ENCODE results near the gene TBC1D8. TPM values are rescaled to one million over a fixed set of nuclear protein-coding genes. Genes with fewer than 3 reads are reported as not detected.

The TBC1D8 gene
- total RNA-seq, 6 experiments from 2014 or later: 1.2 to 2.0 (median 1.5) TPM

- no peak overlapping the region for H3K27ac Mint-ChIP-seq
- peaks cover 15% of the 10 kb centered on the region for H3K27me3 Mint-ChIP-seq (ENCODE audit: insufficient read depth)
- H3K9me3 Mint-ChIP-seq: no peaks in the 10 kb centered on the region
- H3K4me1 Mint-ChIP-seq (ENCODE audit: low read depth): no peaks in the 10 kb centered on the region; the same call in 1 of the 2 replicates
- no peak for DNase-seq
- TF ChIP-seq CTCF (IDR thresholded peaks at IDR 0.05): no peak
- no peaks in the 10 kb centered on the region for H3K36me3 Mint-ChIP-seq (ENCODE audit: low read depth)
- H3K4me3 Mint-ChIP-seq: no peak overlapping the region
Observed at GRCh38 chr2:101081375-101081907, 69.7 kb downstream of the TBC1D8 start.

- no peaks in the 10 kb centered on the region for H3K36me3 Mint-ChIP-seq (ENCODE audit: low read depth)
- no peak for DNase-seq
- H3K4me1 Mint-ChIP-seq (ENCODE audit: low read depth): no peaks in the 10 kb centered on the region; the same call in 1 of the 2 replicates
- no peak for TF ChIP-seq CTCF (IDR thresholded peaks at IDR 0.05)
- no peak overlapping the region for H3K4me3 Mint-ChIP-seq
- H3K9me3 Mint-ChIP-seq: peaks cover 8% of the 10 kb centered on the region; the same call in 1 of the 2 replicates
- peaks cover 14% of the 10 kb centered on the region for H3K27me3 Mint-ChIP-seq (ENCODE audit: insufficient read depth)
- H3K27ac Mint-ChIP-seq: no peak overlapping the region
Observed at GRCh38 chr2:101080211-101081068, 70.7 kb downstream of the TBC1D8 start.

- no peaks in the 10 kb centered on the region; the same call in 1 of the 2 replicates for H3K4me1 Mint-ChIP-seq (ENCODE audit: low read depth)
- H3K36me3 Mint-ChIP-seq (ENCODE audit: low read depth): peaks cover 6% of the 10 kb centered on the region; the same call in 1 of the 2 replicates
- H3K27me3 Mint-ChIP-seq (ENCODE audit: insufficient read depth): peaks cover 12% of the 10 kb centered on the region
- no peak overlapping the region for H3K4me3 Mint-ChIP-seq
- no peak overlapping the region for H3K27ac Mint-ChIP-seq
- peaks cover 21% of the 10 kb centered on the region; the same call in 1 of the 2 replicates for H3K9me3 Mint-ChIP-seq
- DNase-seq: no peak
- TF ChIP-seq CTCF (IDR thresholded peaks at IDR 0.05): no peak
Observed at GRCh38 chr2:101076581-101076980, 74.6 kb downstream of the TBC1D8 start.

GRCh38 chr2:101064868-101065549 is 86.2 kb downstream of the TBC1D8 start:
- peak; percentile 20 for DNase-seq
- Mint-ChIP-seq H3K27me3 (ENCODE audit: insufficient read depth) (peaks cover 2% of the 10 kb centered on the region; the same call in 1 of the 2 replicates), H3K4me1 (ENCODE audit: low read depth) (peaks cover 41% of the 10 kb centered on the region), H3K4me3 (no peak overlapping the region), H3K9me3 (no peaks in the 10 kb centered on the region), H3K27ac (peak overlapping the region; percentile 35; the same call in 1 of the 2 replicates), H3K36me3 (ENCODE audit: low read depth) (no peaks in the 10 kb centered on the region)
- TF ChIP-seq CTCF (IDR thresholded peaks at IDR 0.05): no peak

- Mint-ChIP-seq H3K4me3 (no peak overlapping the region), H3K4me1 (ENCODE audit: low read depth) (peaks cover 41% of the 10 kb centered on the region), H3K27ac (no peak overlapping the region), H3K9me3 (no peaks in the 10 kb centered on the region), H3K36me3 (ENCODE audit: low read depth) (no peaks in the 10 kb centered on the region), H3K27me3 (ENCODE audit: insufficient read depth) (peaks cover 2% of the 10 kb centered on the region; the same call in 1 of the 2 replicates)
- TF ChIP-seq CTCF (IDR thresholded peaks at IDR 0.05): no peak
- DNase-seq: no peak
Observed at GRCh38 chr2:101064505-101064867, 86.7 kb downstream of the TBC1D8 start.
